ENCODE data around the gene KCNMB2.

KCNMB2 gene

DNA sequence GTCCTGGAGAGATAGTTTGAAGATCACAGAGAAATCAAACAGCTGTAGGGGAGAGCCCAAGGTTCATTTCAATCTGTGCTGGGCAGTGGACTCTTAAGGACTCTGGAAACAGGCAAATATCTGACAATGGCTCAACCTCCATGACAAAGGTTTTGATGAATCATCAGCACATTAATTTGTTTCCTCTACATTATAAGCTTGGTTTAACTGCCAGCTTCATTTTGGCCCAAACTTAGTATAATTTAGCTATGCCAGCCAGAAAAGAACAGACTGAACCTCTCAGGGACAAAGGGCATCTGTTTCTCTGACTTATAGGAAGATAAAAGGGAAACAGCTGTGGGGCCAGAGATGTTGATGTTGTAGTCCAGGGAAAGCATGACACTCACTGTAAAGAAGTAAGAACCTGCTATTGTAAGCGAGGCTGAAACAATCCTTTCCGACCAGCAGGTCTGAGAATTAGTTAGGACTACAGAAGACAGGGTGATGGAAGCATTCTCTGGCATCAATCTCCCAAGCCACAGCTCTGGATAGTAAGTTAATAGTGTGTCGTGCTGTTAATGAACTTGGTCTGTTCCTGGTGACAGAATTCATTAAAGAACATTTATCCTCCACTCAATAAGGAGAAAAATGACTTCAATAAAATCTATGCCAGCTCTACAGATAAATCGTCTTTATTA, 110.1 kb downstream of the KCNMB2 start:
- no peak for DNase-seq (ENCODE audit: low read depth in 3 of 3)

DNA sequence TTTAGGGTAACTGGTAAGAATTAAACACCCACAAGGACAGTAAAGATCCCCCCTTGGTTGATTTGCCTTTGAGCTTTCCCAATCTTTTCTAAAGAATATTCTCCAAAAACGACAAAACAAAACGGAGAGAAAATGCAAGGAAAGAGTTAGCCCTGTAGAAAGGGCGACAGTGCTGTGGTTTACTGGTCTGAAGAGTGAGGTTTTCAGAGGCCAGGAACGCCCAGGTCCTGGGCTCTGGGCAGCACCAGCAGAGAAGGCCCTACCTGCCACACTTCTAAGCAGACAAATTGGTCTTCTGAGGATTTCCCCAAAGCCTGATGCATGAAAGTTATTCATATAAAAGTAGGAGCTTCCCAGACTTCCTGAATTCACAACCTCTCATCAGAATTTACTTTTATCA, 119.3 kb downstream of the KCNMB2 start:
- no peak for DNase-seq (ENCODE audit: low read depth in 3 of 3)

DNA sequence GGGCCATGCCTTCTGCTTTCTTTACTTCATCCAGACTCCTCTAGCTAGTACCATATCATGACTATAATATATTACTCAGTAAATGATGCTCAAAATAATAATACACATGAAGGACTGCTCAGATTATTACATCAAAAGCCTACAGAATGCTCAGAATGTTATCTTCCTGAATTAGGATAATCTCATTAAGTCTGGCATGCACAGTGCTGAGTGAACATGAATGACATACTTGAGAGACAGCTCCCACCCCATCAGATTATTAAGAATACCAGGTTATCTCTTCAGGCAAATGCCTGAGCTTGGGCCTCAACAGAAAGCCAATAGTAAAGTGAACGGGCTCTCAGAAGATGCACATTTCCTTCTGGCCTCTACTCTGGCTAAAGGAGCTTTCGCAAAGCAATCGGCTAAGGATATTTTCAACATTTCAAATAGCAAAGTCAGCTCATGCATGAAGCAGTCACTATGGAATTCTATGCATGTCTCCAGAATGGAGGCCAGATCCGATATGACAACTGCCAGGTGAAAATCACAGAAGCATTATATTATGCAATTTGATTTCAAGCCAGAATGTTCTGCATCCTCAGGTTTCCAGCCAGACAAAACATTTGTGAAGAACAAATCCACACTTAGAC, 122.6 kb downstream of the KCNMB2 start:
- DNase-seq (ENCODE audit: low read depth in 3 of 3): no peak

DNA sequence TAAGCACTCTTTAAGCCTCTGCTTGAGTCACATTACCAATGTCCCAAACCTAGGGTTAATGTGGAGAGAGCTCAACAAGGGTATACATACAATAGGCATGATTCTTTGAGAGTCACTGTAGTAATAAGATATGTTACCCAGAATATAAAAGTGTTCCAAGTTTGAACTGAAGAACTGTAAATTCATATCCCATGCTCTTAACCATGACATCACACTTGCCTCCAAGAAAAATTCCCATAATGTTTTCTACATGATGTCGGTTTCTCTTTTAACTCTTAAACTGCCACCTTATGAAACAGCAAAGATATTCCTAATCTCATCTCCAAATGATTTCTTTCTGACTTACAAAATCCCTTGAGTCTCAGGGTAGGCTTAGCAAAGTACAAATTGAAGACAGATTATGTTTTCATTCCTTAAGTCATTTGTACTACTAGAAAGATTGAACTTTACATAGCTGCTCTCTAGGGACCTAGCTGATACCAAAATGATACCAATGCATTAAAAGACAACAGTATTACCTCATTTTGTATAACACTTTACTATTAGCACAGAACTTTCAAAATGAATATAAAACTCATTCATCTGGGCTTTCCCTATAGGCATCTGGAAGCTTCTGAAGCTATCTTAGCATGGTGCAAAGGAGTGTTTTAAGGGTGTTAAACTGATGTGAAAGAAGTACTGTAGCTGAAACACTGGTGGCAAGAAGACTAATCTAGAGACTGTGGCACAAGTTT, 127.1 kb downstream of the KCNMB2 start:
- DNase-seq (ENCODE audit: low read depth in 3 of 3): no peak

DNA sequence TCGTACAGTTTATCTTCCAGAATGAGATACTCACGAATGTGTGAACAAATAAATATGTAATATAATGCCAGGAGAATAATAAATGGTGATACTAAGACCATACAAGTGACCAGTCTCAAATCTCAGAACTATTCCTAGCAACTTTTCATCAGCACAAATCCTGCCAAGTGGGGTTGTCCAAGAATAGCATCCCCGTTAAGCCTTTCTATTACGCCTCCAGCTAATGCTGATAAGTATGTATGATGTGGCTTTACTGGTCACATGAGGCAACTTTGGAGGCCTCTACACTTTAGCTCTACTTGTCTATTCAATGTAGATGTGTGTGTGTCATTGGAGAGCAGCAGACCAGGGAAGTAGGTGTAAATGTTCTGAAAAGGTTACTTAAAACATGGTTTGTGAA, 129.5 kb downstream of the KCNMB2 start:
- DNase-seq (ENCODE audit: low read depth in 3 of 3): no peak

DNA sequence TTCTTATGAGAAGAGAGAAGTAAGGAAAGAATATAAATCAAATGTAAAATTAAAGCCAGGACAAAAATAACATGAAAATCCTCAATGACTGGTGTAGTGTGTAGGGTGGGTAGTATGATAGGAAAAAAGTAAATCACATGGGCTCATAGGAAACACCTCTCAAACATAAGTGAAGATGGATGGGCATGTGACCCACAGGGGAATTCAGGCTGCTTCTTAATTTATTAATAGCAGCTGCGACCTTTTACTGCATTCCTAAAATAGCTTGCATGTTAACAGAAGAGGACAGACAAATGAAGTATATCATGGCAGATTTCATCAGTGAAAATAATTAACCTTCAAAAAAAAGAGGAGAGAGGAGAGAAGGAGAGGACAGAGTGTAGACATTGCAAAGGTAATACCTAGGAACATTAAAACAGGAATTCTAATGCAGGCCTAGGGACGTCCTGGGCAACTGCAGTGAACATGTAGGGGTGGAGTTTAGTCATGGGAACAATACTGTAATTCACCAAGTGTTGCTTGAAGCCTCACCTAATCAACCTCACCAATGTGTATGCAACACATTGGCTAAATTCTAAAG, 132.9 kb downstream of the KCNMB2 start:
- no peak for DNase-seq (ENCODE audit: low read depth in 3 of 3)

DNA sequence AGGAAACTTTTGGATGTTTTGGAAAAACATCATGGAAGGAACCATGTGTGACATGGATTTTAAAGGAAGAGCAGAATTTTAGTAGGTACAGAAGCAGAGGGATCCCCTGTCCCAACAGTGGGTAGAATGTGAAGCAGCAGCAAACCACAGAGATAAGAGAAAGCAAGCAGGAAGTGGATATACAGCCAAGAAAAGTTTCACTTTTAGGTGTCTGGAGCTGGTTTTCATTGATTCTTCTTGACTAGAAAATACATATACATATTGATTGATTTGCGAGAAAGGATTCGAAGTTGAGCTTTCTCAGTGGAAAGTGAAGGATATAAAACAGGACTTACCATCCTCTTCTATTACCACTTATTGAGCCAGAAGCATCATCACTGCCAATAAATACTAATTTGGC, 133.5 kb downstream of the KCNMB2 start:
- no peak for DNase-seq (ENCODE audit: low read depth in 3 of 3)

DNA sequence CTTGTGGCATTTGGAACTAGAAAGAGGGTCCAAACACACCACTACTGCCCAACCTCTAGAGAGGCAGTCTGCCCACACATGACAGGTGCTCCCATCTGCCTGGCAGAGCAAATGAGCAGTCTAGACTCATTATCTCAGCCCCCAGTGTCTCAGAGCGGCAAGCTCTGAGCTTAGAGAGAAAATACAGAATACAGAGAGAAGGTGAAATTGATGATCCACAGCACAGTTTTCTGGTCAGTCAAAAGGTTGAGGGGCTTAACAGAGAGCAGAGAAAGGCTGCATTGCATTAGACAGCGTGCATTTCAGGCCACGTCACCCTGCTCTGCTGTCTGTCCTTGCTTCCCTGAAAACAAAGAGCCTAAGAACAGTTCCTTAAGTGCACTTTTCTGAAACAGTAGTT, 135.1 kb downstream of the KCNMB2 start:
- no peak for DNase-seq (ENCODE audit: low read depth in 3 of 3)

DNA sequence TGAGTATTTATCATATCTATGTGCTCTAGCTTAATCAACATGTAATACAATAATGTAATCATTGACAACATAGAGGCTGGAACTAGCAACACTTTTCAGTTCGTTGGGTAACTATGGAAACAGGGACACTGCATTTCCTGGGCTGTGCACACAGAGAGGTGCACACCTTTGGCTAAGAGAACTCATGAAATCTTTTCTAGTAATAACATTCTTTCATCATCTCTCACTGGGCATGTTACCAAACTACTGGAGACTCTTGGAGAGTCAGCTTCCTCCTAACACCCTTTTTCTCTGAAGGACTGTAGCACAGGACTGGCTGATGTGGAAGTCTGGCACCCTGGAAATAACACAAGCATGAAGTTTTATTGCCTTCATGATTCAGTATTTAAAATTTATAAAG, 135.6 kb downstream of the KCNMB2 start:
- DNase-seq (ENCODE audit: low read depth in 3 of 3): no peak

DNA sequence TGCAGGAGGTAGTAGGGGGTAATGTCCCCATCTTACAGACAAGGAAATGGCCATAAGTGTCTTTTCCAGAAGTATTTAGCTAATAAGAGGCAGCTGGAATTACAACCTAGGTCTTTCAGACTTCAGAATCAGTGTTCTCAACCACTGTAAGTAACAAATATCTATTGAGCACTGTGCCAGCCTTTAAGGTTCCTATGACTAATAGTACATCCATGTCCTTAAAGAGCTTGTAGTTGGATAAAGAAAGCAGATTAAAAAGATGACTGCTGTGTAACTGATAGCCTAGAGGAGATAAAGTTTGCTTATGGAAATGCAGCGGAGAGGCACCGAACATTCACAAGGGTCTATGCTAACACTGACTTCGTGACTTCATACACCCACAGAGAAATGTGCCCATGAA, 136.0 kb downstream of the KCNMB2 start:
- DNase-seq (ENCODE audit: low read depth in 3 of 3): no peak

DNA sequence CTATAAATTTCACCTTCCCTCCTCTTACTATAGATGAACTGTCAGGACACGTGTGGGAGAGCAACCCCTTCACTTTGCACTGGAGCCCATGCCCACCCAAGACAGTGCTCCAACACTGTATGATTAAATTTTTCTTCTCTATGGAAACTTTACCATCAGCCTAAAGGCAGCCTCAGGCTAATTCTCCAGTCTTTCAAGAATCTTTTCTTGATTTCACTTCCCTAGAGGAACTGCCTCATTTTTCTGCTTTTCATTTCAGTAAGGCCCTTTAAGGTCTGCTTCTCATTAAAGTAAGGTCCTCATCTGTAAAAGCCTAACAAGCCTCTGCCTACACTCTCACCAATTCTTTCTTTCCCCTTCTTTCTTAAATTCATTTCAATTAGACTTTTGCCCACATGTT, 137.3 kb downstream of the KCNMB2 start:
- no peak for DNase-seq (ENCODE audit: low read depth in 3 of 3)

DNA sequence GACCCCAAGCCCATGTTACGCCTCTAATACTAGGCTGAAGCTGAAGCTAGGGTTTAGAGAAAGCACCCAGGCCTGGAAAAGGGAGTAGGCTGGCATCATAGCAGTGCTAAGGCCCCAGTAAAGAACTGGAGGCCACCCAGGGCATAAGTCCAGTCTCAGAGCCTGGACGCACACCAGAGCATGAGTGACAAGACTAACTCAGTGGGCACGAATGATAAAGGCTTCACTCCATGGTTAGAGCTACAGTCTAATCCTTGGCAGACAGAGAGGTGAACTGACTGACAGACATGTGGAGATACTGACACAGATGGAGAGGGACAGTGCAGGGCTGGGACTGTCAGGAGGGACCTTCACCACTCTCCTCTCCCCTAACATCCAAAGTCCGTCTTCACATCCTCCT, 139.8 kb downstream of the KCNMB2 start:
- no peak for DNase-seq (ENCODE audit: low read depth in 3 of 3)

DNA sequence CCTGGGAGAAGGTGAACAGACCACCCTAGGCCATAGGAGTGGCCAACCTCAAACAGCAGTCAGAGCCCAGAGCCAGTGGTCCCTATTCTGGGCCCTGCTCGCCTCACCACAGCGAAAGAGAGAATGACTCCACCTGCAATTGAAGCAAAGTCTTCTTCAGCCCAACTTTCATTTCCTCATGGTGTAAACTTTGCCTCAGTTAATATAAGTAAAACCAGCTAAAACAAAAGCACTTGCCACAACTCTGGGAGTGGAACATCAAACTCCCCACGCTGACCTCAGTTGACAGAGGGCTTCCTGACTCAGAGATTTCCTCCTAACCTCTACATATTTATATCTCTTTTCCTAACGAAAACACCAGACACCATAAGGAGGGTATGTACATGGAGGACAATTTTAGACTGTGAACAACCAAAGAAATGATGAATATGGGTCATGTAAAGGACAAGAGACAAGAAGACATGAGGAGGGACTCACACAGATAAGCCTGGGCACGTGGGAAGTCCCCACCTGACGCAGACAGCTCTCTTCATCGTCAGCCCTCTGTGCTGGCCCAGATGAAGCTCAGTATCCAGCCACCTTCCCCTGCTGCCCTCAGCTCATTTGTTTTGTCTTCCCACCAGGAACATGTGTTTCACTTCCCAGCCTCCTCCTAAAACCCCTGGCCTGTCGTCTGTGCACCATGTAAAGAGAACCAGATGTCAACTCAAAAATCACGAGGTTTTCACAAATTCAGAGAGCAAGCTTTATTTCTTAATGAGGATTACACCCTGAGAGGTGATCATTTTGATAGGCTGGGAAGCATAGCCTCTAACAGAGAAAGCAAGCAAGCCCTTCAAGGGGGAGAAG, 140.9 kb downstream of the KCNMB2 start:
- no peak for DNase-seq (ENCODE audit: low read depth in 3 of 3)

DNA sequence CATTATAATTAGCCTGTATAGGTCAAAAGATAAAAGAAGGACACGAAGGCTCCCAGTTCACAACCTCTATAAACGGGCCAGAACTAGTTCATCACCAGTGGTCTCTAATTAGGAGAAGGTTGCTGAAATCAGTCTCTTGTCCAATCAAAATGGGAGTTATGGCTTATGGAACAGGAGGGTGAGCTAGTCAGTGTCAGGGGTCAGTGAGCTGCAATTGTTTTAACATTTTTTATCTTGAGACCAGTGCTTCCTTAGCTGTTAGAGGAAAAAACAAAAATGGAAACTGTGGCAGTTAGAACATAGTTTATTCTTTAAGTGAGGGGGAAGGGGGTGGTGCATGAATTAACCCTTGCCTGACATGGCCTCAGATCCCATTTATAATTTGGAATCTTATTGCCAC, 141.7 kb downstream of the KCNMB2 start:
- no peak for DNase-seq (ENCODE audit: low read depth in 3 of 3)

DNA sequence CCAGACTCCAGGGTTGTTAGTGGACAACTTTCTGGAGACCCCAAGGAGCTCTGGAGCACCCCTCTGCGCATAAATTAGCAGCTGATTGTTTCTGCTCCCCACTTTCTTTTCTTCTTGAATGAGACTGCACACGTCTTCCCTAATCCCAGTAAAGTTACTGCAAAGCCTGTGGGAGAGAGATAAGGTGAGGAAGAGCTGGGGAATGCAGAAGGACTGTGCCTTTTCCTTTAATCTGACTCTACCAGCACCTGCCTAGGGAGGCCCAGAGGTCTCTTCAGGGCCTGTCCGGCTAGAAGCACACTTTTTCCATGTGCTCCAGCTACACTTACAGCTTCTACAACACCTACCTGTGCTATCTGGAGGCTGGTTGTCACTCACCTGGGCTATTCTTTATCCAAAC, 143.8 kb downstream of the KCNMB2 start:
- no peak for DNase-seq (ENCODE audit: low read depth in 3 of 3)

DNA sequence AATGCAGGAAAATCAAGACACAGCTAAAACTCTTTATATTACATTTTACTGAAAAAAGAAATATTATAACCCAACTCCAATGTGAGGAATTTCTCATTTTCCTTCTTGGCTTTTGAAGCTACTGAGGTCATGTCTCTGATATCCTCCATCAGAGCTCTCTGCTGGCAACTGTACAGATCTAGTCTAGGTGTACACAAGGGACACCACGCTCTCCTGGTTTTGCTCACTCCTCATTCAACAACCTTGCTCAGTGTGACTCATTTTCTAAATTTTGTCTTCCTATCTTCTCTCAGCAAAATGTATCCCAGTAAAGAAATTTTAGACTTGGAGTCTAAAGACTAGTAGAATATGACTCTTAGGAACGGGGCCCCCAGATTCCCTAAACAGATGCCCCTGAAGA, 144.3 kb downstream of the KCNMB2 start:
- no peak for DNase-seq (ENCODE audit: low read depth in 3 of 3)

DNA sequence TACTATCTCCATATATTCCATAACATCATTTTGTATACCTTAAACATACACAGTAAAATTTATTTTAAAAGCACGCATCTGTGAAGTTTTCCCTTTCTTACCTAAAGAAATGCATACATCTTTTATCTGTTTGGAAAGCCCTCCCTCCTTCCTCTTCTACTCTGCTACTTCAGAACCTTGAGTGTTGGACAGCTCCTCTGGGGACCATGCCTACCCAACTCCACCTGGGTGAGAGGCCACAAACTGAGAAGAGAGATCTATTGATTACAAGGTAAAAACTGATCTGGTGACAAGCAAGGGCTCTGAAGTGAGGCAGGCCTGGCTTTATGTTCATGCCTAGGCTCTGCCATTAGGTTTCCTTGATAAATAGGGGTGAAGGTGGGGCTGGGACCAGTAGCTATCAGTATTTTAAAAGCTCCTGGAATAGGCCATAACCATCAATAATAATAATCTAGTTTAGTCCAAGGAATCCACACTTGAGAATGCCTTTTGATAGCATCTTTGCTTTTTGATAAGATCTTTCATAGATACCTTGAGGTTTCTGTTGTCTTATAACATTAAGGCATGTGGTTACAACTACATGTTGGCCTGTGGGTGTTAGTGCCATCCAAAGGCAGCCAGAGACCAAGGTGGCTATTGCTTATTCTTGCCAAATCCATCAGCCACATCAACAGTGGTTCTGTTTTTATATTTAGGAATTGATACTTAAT, 148.8 kb downstream of the KCNMB2 start:
- DNase-seq (ENCODE audit: low read depth in 3 of 3): no peak

DNA sequence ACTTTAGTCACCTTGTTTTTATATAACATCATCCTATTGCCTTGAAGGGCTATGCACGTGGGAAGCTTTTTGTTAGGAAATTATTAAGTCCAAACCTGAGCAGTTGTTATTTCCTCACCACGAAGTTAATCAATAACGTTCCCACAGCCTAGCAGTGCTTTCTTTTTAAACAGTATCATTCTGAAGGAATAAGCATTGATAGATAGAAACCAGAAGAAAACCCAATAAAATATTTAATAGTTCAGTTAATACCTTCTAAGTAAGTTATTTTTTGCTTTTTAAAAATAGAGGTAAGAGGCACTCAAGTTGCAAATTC, 149.3 kb downstream of the KCNMB2 start:
- DNase-seq (ENCODE audit: low read depth in 3 of 3): no peak

DNA sequence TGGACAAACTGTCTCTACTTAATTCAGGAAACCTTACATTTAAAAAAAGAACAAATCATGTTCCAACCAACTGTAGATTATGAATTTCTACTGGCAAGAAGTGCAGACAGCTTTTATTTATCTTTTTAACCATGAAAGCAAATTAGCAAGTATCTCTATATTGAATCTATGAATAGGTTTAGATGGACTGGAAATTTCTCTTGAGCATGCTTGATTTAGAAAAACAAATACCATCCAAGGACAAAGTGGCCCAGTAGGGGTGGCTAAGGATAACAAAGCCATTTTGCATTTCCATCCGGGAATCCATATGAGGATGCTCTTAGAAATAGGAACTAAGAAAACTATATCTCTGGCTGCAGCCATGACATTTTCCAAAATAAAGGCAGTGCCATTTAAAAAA, 150.6 kb downstream of the KCNMB2 start:
- DNase-seq (ENCODE audit: low read depth in 3 of 3): no peak

DNA sequence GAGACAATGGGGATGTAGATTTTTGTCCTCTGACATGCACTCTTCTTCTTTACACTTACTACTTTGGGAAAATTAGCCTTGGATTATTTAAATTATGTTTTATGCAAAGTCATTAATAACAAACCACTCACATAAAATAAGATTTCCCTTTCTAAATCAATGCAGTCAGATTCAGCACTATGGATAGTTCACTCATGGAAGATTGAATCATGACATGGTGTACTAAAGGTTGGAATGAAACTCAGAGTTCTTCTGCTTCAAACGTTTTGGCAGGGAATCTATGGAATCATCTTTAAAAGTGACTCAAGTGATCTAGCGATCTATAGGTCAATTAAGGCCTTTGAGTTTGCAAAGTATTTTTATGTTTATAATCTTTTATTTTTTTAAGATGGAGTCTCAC, 154.3 kb downstream of the KCNMB2 start:
- no peak for DNase-seq (ENCODE audit: low read depth in 3 of 3)

DNA sequence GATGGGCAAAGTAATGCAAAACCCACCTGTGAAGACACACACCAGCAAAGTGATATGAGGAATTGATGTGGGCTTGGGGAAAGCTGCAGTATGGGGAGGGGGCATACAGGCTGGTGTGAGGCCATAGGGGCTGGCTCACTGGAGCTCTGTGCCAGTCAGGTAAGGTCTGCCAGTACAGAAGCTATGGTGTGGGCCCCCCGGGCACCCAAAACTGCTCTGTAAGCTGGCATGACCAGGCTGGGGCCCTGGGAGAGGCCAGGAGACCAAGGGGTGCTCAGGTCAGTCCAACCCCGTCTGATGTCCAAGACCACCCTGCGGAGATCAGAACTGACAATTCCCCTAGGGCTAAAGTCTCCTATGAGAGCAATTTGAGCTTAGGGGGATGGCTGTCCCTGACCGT, 163.1 kb downstream of the KCNMB2 start:
- DNase-seq (ENCODE audit: low read depth in 3 of 3): no peak

DNA sequence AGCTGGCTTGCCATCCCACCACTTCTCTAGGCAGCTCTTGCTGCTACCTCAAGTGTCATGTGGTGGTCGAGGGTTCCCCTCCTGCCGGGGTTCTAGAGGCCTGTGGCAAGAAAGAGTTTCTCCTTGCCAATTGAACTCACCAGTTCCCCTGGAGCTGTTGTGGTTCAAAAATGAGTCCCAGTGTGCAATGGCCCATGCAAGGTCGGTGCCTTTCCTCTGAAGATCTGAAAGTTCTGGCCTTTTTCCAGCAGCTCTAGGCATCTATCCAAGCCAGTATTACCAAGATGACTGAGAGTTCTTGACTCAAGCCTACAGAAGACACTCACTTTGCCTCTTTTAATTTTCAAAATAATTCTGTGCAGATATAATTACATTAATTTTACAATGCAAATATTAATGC, 163.6 kb downstream of the KCNMB2 start:
- DNase-seq (ENCODE audit: low read depth in 3 of 3): no peak
